Natural killer cell treated with Interleukin-12 subunit alpha and Interleukin-12 subunit beta and Interleukin-15 and Interleukin-18, amount 100 ng/mL, for 72 hours (primary cell): ENCODE measurements around the gene NUCB2. TPM values are rescaled to one million over a fixed set of nuclear protein-coding genes. Genes with fewer than 3 reads are reported as not detected.

Experiments used
- ATAC-seq, 2 donors: fragments of 150-1000 bp; cut with Tn5 transposase in 1 of 2; sonication (Bioruptor Pico), chemical (Tn5 transposase) in 1 of 2; 2 replicates each; pipeline ENCODE4 v1.10.0; 2021
- DNase-seq: peaks from one replicate; pipeline ENCODE4 v3.0.0; 2022; ENCODE audit warnings: low spot score
- H3K27ac Mint-ChIP-seq, 2 donors: 1 replicate in 1 of 2; 2 replicates in 1 of 2; pipeline ENCODE4 v1.8.0; 2022; ENCODE audit warnings: mixed read lengths in 2 of 2, mild to moderate bottlenecking in 1 of 2, moderate library complexity in 1 of 2
- H3K27me3 Mint-ChIP-seq, 2 donors: 1 replicate in 1 of 2; 2 replicates in 1 of 2; pipeline ENCODE4 v1.8.0; 2022; ENCODE audit warnings: mixed read lengths in 2 of 2
- H3K36me3 Mint-ChIP-seq: one replicate; pipeline ENCODE4 v1.8.0; 2022; ENCODE audit warnings: mixed read lengths
- H3K4me1 Mint-ChIP-seq, 2 donors: 1 replicate in 1 of 2; 2 replicates in 1 of 2; pipeline ENCODE4 v1.8.0; 2022; ENCODE audit warnings: low read depth in 2 of 2, mixed read lengths in 2 of 2, mild to moderate bottlenecking in 1 of 2
- H3K4me3 Mint-ChIP-seq: one replicate; pipeline ENCODE4 v1.8.0; 2022; ENCODE audit warnings: mixed read lengths
- H3K9me3 Mint-ChIP-seq: 2 replicates; pipeline ENCODE4 v1.8.0; 2022; ENCODE audit warnings: mixed read lengths
- total RNA-seq, 2 donors: library from RNA; stranded (reverse); gene quantifications; one replicate each; pipeline ENCODE4 v1.2.3, GENCODE V29; 2022

The NUCB2 gene
- total RNA-seq, 2 donors from 2014 or later, result 43.6 to 50.4 TPM

GRCh38 chr11:17328871-17329494 lies 52.4 kb downstream of the NUCB2 start:
- ATAC-seq (no peak), DNase-seq (no peak)
- H3K9me3 Mint-ChIP-seq, result no peaks in the 10 kb centered on the region
- H3K36me3 Mint-ChIP-seq, result peaks cover 12% of the 10 kb centered on the region
- no peak overlapping the region for H3K4me3 Mint-ChIP-seq
- no peaks in the 10 kb centered on the region for H3K27me3 Mint-ChIP-seq
- peaks cover 3 to 5% of the 10 kb centered on the region in 2 donors for H3K4me1 Mint-ChIP-seq
- no peak overlapping the region for H3K27ac Mint-ChIP-seq

GRCh38 chr11:17331669-17332068 lies 55.1 kb downstream of the NUCB2 start:
- H3K27me3 Mint-ChIP-seq, result no peaks in the 10 kb centered on the region
- DNase-seq (no peak), ATAC-seq (no peak)
- H3K36me3 Mint-ChIP-seq, result peaks cover 5% of the 10 kb centered on the region
- no peaks in the 10 kb centered on the region for H3K9me3 Mint-ChIP-seq
- H3K4me3 Mint-ChIP-seq, result no peak overlapping the region
- peaks cover 0 to 3% of the 10 kb centered on the region in 2 donors for H3K4me1 Mint-ChIP-seq
- no peak overlapping the region for H3K27ac Mint-ChIP-seq

- ATAC-seq (no peak), DNase-seq (no peak)
- Mint-ChIP-seq H3K4me1 (peaks cover 0 to 3% of the 10 kb centered on the region in 2 donors), H3K9me3 (no peaks in the 10 kb centered on the region), H3K4me3 (no peak overlapping the region), H3K36me3 (no peaks in the 10 kb centered on the region), H3K27ac (no peak overlapping the region), H3K27me3 (no peaks in the 10 kb centered on the region)
Measured at GRCh38 chr11:17333799-17334586, 57.5 kb downstream of the NUCB2 start.

- Mint-ChIP-seq H3K27me3 (no peaks in the 10 kb centered on the region), H3K4me3 (no peak overlapping the region)
- no peak for ATAC-seq
Measured at GRCh38 chr11:17343257-17343656, 66.7 kb downstream of the NUCB2 start.

GRCh38 chr11:17343907-17344306 lies 67.4 kb downstream of the NUCB2 start:
- no peak for DNase-seq
- Mint-ChIP-seq H3K27ac (no peak overlapping the region), H3K4me1 (no peaks in the 10 kb centered on the region), H3K9me3 (no peaks in the 10 kb centered on the region), H3K27me3 (no peaks in the 10 kb centered on the region), H3K36me3 (no peaks in the 10 kb centered on the region), H3K4me3 (no peak overlapping the region)
- no peak for ATAC-seq

More at GRCh38 chr11:17343257-17343656, 66.7 kb downstream of the NUCB2 start:
- no peak overlapping the region for H3K27ac Mint-ChIP-seq
- no peaks in the 10 kb centered on the region for H3K36me3 Mint-ChIP-seq
- DNase-seq, result no peak
- no peaks in the 10 kb centered on the region for H3K9me3 Mint-ChIP-seq
- H3K4me1 Mint-ChIP-seq, result no peaks in the 10 kb centered on the region

- H3K36me3 Mint-ChIP-seq, result no peaks in the 10 kb centered on the region
- DNase-seq (no peak), ATAC-seq (no peak)
- H3K27ac Mint-ChIP-seq, result no peak overlapping the region
- peaks cover 0 to 3% of the 10 kb centered on the region in 2 donors for H3K27me3 Mint-ChIP-seq
- peaks cover 17 to 18% of the 10 kb centered on the region in 2 donors for H3K4me1 Mint-ChIP-seq
- H3K9me3 Mint-ChIP-seq, result no peaks in the 10 kb centered on the region
- no peak overlapping the region for H3K4me3 Mint-ChIP-seq
Measured at GRCh38 chr11:17347676-17348075, 71.1 kb downstream of the NUCB2 start.

- Mint-ChIP-seq H3K9me3 (no peaks in the 10 kb centered on the region), H3K36me3 (no peaks in the 10 kb centered on the region), H3K27ac (peak overlapping the region in 1 of 2 donors; percentile 83), H3K27me3 (peaks cover 0 to 3% of the 10 kb centered on the region in 2 donors), H3K4me1 (peaks cover 28 to 40% of the 10 kb centered on the region in 2 donors), H3K4me3 (peak overlapping the region; percentile 98)
- ATAC-seq, result peak in 1 of 2 donors; percentile 21
- DNase-seq, result no peak
Measured at GRCh38 chr11:17350455-17351171, 74.1 kb downstream of the NUCB2 start.

GRCh38 chr11:17351172-17351509 lies 74.6 kb downstream of the NUCB2 start:
- no peaks in the 10 kb centered on the region for H3K9me3 Mint-ChIP-seq
- ATAC-seq (no peak), DNase-seq (no peak)
- H3K36me3 Mint-ChIP-seq, result no peaks in the 10 kb centered on the region
- peaks cover 28 to 40% of the 10 kb centered on the region in 2 donors for H3K4me1 Mint-ChIP-seq
- H3K27ac Mint-ChIP-seq, result peak overlapping the region; percentile 63 to 83
- peak overlapping the region; percentile 98 for H3K4me3 Mint-ChIP-seq
- H3K27me3 Mint-ChIP-seq, result peaks cover 0 to 3% of the 10 kb centered on the region in 2 donors

GRCh38 chr11:17351510-17352176 lies 75.1 kb downstream of the NUCB2 start, which contains the start of gene NCR3LG1:
Gene NCR3LG1, plus strand, starts transcription at chr11:17351800. Its CDS starts 170 bp downstream, at chr11:17351970.
- Mint-ChIP-seq H3K27me3 (peaks cover 0 to 3% of the 10 kb centered on the region in 2 donors), H3K27ac (peak within 1 kb of the TSS; percentile 63 to 83)

GRCh38 chr11:17352950-17353820 lies 76.6 kb downstream of the NUCB2 start:
- H3K4me3 Mint-ChIP-seq, result peak overlapping the region; percentile 98
- H3K27me3 Mint-ChIP-seq, result peaks cover 0 to 3% of the 10 kb centered on the region in 2 donors

More at GRCh38 chr11:17351510-17352176, 75.1 kb downstream of the NUCB2 start, which contains the start of gene NCR3LG1:
- DNase-seq, result peak; percentile 88
- Mint-ChIP-seq H3K4me1 (peaks cover 28 to 40% of the 10 kb centered on the region in 2 donors), H3K36me3 (no peaks in the 10 kb centered on the region), H3K9me3 (no peaks in the 10 kb centered on the region), H3K4me3 (peak within 1 kb of the TSS; percentile 98)
- peak; percentile 76 to 87 for ATAC-seq

GRCh38 chr11:17353821-17354600 lies 77.5 kb downstream of the NUCB2 start:
- H3K4me3 Mint-ChIP-seq, result peak overlapping the region; percentile 98
- peaks cover 28 to 40% of the 10 kb centered on the region in 2 donors for H3K4me1 Mint-ChIP-seq
- no peak for ATAC-seq
- H3K27me3 Mint-ChIP-seq, result peaks cover 0 to 3% of the 10 kb centered on the region in 2 donors
- H3K9me3 Mint-ChIP-seq, result no peaks in the 10 kb centered on the region
- no peak for DNase-seq
- peak overlapping the region; percentile 31 to 52 for H3K27ac Mint-ChIP-seq
- no peaks in the 10 kb centered on the region for H3K36me3 Mint-ChIP-seq

More at GRCh38 chr11:17352950-17353820, 76.6 kb downstream of the NUCB2 start:
- H3K27ac Mint-ChIP-seq, result peak overlapping the region; percentile 63 to 83
- peak; percentile 66 to 68 for ATAC-seq
- peak; percentile 79 for DNase-seq
- peaks cover 28 to 40% of the 10 kb centered on the region in 2 donors for H3K4me1 Mint-ChIP-seq
- H3K36me3 Mint-ChIP-seq, result no peaks in the 10 kb centered on the region
- H3K9me3 Mint-ChIP-seq, result no peaks in the 10 kb centered on the region

GRCh38 chr11:17354601-17354991 lies 78.1 kb downstream of the NUCB2 start:
- Mint-ChIP-seq H3K4me3 (peak overlapping the region; percentile 98), H3K27ac (peak overlapping the region; percentile 31 to 52)
- peak in 1 of 2 donors; percentile 45 for ATAC-seq

More at GRCh38 chr11:17354601-17354991, 78.1 kb downstream of the NUCB2 start:
- Mint-ChIP-seq H3K27me3 (peaks cover 0 to 3% of the 10 kb centered on the region in 2 donors), H3K4me1 (peaks cover 28 to 40% of the 10 kb centered on the region in 2 donors), H3K9me3 (no peaks in the 10 kb centered on the region), H3K36me3 (no peaks in the 10 kb centered on the region)
- DNase-seq, result peak; percentile 68
